Fibroblast of lung (primary cell): ENCODE measurements around the gene C3orf70. TPM values are rescaled to one million over a fixed set of nuclear protein-coding genes. Genes with fewer than 3 reads are reported as not detected.

Experiments used
- DNase-seq, 2 donors: peaks; one replicate each; pipeline versions ENCODE4 v3.0.0 to v3.0.0-alpha.2; 2010; ENCODE audit warnings: low read depth in 2 of 2
- H2AFZ ChIP-seq: 2 replicates; pipeline ENCODE4 v1.5.1; 2012; ENCODE audit warnings: low read length, control low read depth, inconsistent platforms
- H3K27ac ChIP-seq: 2 replicates; pipeline ENCODE4 v1.5.1; 2011; ENCODE audit warnings: low read length, control low read depth; ENCODE audit not compliant: insufficient read depth
- H3K27me3 ChIP-seq: 2 replicates; pipeline ENCODE4 v1.5.1; 2011; ENCODE audit warnings: mild to moderate bottlenecking, low read length; ENCODE audit not compliant: control insufficient read depth, insufficient read depth
- H3K36me3 ChIP-seq: 2 replicates; pipeline ENCODE4 v1.5.1; 2011; ENCODE audit warnings: low read length; ENCODE audit not compliant: control insufficient read depth, insufficient read depth
- H3K4me1 ChIP-seq: 2 replicates; pipeline ENCODE4 v1.5.1; 2011; ENCODE audit warnings: low read length; ENCODE audit not compliant: control insufficient read depth, insufficient read depth; ENCODE audit errors: extremely low read depth
- H3K4me2 ChIP-seq: 2 replicates; pipeline ENCODE4 v1.5.1; 2011; ENCODE audit warnings: low read length, control low read depth; ENCODE audit not compliant: insufficient read depth; ENCODE audit errors: extremely low read depth
- H3K4me3 ChIP-seq, 4 experiments: fragments of 200-600 bp in 1 of 4; sonication (generic) in 1 of 4; replicated peaks in 1 of 4; 2 replicates each; pipeline ENCODE4 v1.5.1; 2011 to 2016; ENCODE audit warnings: low read length in 4 of 4, low read depth in 3 of 4, mild to moderate bottlenecking in 3 of 4, control low read depth in 2 of 4, inconsistent platforms in 1 of 4, mixed read lengths in 1 of 4; ENCODE audit not compliant: insufficient read depth in 1 of 4; ENCODE audit errors: control extremely low read depth in 1 of 4
- H3K79me2 ChIP-seq: 2 replicates; pipeline ENCODE4 v1.5.1; 2012; ENCODE audit warnings: mild to moderate bottlenecking, low read length, inconsistent platforms; ENCODE audit not compliant: control insufficient read depth, insufficient read depth
- H3K9ac ChIP-seq: 2 replicates; pipeline ENCODE4 v1.5.1; 2011; ENCODE audit warnings: mild to moderate bottlenecking, low read length, control low read depth; ENCODE audit not compliant: insufficient read depth
- H3K9me3 ChIP-seq: 2 replicates; pipeline ENCODE4 v1.5.1; 2012; ENCODE audit warnings: low read depth, low read length; ENCODE audit not compliant: control insufficient read depth, insufficient read depth
- H4K20me1 ChIP-seq: 2 replicates; pipeline ENCODE4 v1.5.1; 2011; ENCODE audit warnings: low read length; ENCODE audit not compliant: control insufficient read depth, insufficient read depth; ENCODE audit errors: extremely low read depth
- CTCF ChIP-seq, 2 donors: IDR thresholded peaks in 1 of 2; conservative IDR thresholded peaks in 1 of 2; 1 replicate in 1 of 2; 2 replicates in 1 of 2; pipeline ENCODE4 v1.5.1; 2011 to 2012; ENCODE audit warnings: low read length in 2 of 2, control low read depth in 1 of 2, inconsistent platforms in 1 of 2, low read depth in 1 of 2, mild to moderate bottlenecking in 1 of 2
- EZH2 ChIP-seq: IDR thresholded peaks from 2 replicates; pipeline ENCODE4 v1.5.1; 2012; ENCODE audit warnings: low read length, control low read depth, mild to moderate bottlenecking; ENCODE audit errors: missing control alignments
- polyA plus RNA-seq, 2 donors: library from polyadenylated mRNA; depleted of rRNA in 1 of 2; stranded (reverse) in 1 of 2; unstranded in 1 of 2; fragments of >200 nt; gene quantifications; 2 replicates each; pipeline ENCODE4 v1.2.1, GENCODE V29; 2011 to 2012; ENCODE audit warnings: missing spikeins in 1 of 2
- total RNA-seq: library from RNA; depleted of rRNA; stranded (reverse); fragments of >200 nt; gene quantifications from 2 replicates; pipeline ENCODE4 v1.2.1, GENCODE V29; 2014

C3orf70 gene
- total and polyA plus RNA-seq, 2 donors (not counting 1 experiment from before 2014, with no cell fraction given), result 0.33 to 4.7 TPM

- DNase-seq, result peak; percentile 19 to 30
- H3K4me3 ChIP-seq, result no peak overlapping the region
- H3K36me3 ChIP-seq, result no peaks in the 10 kb centered on the region
- no peaks in the 10 kb centered on the region for H3K9me3 ChIP-seq
- H2AFZ ChIP-seq, result peak overlapping the region; percentile 87
- no peaks in the 10 kb centered on the region for H3K27me3 ChIP-seq
- peak overlapping the region; percentile 22 for H3K27ac ChIP-seq
- no peak overlapping the region for H3K9ac ChIP-seq
- no peaks in the 10 kb centered on the region for H4K20me1 ChIP-seq
- no peak for TF ChIP-seq EZH2
- no peak for TF ChIP-seq CTCF (conservative IDR thresholded peaks at IDR 0.05 in 1 of 2, IDR thresholded peaks at IDR 0.05 in 1 of 2; ENCODE audit: low read depth in 1 of 2, low read length in 2 of 2)
- H3K4me2 ChIP-seq, result no peak overlapping the region
- no peaks in the 10 kb centered on the region for H3K4me1 ChIP-seq
- no peaks in the 10 kb centered on the region for H3K79me2 ChIP-seq
These were observed 22.6 kb upstream of the C3orf70 start for GRCh38 chr3:185175370-185175987.

- Histone ChIP-seq H4K20me1 (no peaks in the 10 kb centered on the region), H3K27me3 (no peaks in the 10 kb centered on the region), H2AFZ (no peak overlapping the region), H3K79me2 (no peaks in the 10 kb centered on the region), H3K4me3 (no peak overlapping the region), H3K27ac (no peak overlapping the region), H3K36me3 (no peaks in the 10 kb centered on the region), H3K4me1 (no peaks in the 10 kb centered on the region), H3K4me2 (no peak overlapping the region), H3K9me3 (no peaks in the 10 kb centered on the region), H3K9ac (no peak overlapping the region)
- no peak for DNase-seq
- TF ChIP-seq EZH2, result no peak
- no peak for TF ChIP-seq CTCF (conservative IDR thresholded peaks at IDR 0.05 in 1 of 2, IDR thresholded peaks at IDR 0.05 in 1 of 2; ENCODE audit: low read depth in 1 of 2, low read length in 2 of 2)
These were observed 19.5 kb upstream of the C3orf70 start for GRCh38 chr3:185172086-185173049.

- Histone ChIP-seq H3K79me2 (no peaks in the 10 kb centered on the region), H3K27me3 (peaks cover 6% of the 10 kb centered on the region), H3K27ac (no peak overlapping the region), H4K20me1 (no peaks in the 10 kb centered on the region), H3K36me3 (no peaks in the 10 kb centered on the region), H3K4me1 (no peaks in the 10 kb centered on the region), H3K9me3 (no peaks in the 10 kb centered on the region), H3K4me2 (no peak overlapping the region), H3K9ac (no peak overlapping the region), H3K4me3 (no peak overlapping the region), H2AFZ (no peak overlapping the region)
- no peak for DNase-seq
- TF ChIP-seq EZH2 (no peak), CTCF (conservative IDR thresholded peaks at IDR 0.05 in 1 of 2, IDR thresholded peaks at IDR 0.05 in 1 of 2; ENCODE audit: low read depth in 1 of 2, low read length in 2 of 2) (no peak)
These were observed 11.8 kb upstream of the C3orf70 start for GRCh38 chr3:185164428-185165217.
